ENCODE results near the gene BRD8.
"Not testable (repeated sequence)": the region's sequence is repeated elsewhere in the genome, so short reads cannot be mapped to it uniquely, and the experiment has no call there.

BRD8 gene

DNA sequence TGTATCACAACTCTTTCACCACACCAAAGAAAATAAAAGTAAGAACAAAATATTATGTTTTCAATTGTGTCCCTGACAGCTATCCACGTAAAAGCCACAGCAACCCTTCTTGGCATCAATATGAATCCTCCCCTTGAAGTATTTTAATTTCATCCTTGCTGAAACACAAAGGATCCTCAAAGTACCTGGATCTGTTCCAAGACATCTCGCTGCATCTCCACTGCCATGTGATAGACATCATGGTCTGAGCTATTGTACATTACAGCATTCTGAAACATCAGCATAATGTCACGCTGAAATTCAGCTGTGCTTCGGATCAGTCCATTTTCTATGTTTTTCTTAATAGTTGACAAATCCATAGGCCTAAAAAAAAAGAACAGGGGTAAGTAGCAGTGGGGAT is 17.7 kb downstream of the BRD8 start:
- DNase-seq = no peak

DNA sequence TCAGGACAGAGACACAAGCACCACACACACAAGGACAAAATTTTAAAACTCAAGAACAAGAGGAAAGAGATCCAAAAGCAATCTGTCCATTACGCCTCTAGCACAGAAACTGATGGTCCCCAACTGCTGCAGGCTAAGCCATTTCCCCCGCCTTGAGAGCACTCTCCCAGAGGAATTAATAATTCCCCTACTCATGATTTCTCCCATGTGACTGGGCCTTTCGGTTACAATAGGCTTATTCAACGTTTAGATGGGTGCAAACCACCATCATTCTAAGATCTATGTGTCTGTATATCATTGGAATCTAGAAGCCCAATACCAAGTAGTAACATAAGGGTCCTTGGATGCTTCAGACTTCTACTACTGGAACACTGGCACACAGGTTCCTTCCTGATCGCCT is 18.8 kb downstream of the BRD8 start:
- DNase-seq = no peak

GRCh38 chr5:138157626-138158025 is 20.8 kb downstream of the BRD8 start:
- no peak for DNase-seq

DNA sequence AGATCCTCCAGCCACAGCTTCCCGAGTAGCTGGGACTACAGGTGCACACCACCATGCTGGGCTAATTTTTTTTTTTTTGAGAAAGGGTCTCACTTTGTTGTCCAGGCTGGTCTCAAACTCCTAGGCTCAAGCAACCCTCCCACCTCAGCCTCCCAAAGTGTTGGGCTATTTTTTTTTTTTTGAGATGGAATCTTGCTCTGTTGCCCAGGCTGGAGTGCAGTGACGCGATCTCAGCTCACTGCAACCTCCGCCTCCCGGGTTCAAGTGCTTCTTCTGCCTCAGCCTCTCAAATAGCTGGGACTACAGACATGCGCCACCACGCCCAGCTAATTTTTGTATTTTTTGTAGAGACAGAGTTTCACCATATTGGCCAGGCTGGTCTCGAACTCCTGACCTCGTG is 22.5 kb downstream of the BRD8 start:
- DNase-seq = not testable (repeated sequence)

DNA sequence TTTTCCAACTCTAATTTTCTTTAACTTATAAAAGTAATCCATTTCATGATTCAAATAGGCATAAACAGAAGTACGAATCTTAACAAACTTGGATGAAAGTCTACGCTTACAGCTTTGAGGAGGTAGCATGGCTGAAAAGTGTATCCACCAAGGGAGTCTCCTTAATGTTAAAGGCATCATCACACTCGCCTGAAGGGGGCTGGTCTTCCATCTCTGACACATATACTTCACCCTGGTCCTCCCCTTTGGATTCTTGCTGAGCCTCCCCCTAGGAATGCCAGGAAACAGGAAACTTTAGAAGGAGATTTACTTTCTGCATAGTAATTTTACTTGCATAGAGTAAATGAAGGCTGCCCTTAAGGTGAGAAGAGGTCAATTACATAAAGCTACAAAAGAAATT is 28.9 kb downstream of the BRD8 start:
- no peak for DNase-seq

DNA sequence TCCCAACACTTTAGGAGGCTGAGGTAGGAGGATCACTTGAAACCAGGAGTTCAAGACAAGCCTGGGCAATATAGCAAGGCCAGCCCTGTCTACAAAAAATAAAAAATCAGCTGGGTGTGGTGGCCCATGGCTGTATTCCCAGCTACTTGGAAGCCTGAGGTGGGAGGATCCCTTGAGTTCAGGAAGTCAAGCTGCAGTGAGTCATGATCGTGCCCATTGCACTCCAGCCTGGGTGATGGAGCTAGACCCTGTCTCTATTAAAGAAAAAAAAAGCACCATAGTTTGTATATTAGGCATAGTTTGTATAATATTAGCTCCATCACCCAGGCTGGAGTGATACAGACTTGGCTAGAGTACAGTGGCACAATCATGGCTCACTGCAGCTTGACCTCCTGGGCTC is 29.6 kb downstream of the BRD8 start:
- peak; percentile 49 for DNase-seq

DNA sequence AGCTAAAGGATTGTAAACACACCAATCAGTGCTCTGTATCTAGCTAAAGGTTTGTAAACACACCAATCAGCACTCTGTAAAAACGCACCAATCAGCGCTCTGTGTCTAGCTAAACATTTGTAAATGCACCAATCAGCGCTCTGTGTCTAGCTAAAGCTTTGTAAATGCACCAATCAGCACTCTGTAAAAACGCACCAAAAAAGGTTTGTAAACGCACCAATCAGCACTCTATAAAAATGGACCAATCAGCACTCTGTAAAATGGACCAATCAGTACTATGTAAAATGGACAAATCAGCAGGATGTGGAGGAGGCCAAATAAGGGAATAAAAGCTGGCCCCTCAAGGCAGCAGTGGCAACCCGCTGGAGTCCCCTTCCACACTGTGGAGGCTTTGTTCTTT is 34.9 kb downstream of the BRD8 start:
- DNase-seq = not testable (repeated sequence)

DNA sequence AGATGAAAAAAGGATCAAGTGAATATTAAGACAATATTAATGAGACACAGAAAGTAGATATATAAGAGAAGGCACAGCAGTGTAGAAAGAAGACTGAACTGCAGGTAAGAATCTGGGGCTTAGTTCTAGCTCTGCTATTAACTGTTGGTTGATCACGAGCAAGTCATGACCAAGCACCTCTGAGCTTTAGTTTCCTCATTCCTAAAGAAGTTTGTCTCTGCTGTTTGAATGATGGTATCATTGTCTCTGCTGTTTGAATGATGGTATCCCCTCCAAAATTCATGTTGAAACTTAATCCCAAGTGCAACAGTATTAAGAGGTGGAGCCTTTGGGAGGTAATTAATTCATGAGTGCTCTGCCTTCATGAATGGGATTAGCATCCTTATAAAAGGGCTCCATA is 36.7 kb downstream of the BRD8 start:
- DNase-seq = no peak

GRCh38 chr5:138140268-138140667 is 38.2 kb downstream of the BRD8 start:
- DNase-seq = no peak

DNA sequence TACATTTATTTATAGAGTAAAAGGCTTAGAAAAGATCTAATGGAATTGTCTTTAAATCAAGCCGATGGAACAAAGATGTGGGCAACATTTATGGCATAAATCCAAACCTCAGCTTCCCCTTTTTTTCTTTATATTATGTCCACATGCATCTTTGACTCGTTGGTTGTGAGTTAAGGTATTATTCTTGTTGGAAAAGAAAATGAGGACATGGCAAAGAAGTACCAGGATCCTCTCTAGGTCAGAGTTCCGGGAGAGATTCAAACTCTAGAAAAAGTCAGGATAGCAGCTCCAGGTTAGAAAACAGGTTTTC is 38.7 kb downstream of the BRD8 start:
- DNase-seq = no peak

- DNase-seq = peak; percentile 61
These were observed 39.3 kb downstream of the BRD8 start, which contains the start of gene NME5 for GRCh38 chr5:138138949-138139780. Gene NME5, minus strand, starts transcription at chr5:138139428. Its CDS starts 648 bp downstream, at chr5:138138780.

DNA sequence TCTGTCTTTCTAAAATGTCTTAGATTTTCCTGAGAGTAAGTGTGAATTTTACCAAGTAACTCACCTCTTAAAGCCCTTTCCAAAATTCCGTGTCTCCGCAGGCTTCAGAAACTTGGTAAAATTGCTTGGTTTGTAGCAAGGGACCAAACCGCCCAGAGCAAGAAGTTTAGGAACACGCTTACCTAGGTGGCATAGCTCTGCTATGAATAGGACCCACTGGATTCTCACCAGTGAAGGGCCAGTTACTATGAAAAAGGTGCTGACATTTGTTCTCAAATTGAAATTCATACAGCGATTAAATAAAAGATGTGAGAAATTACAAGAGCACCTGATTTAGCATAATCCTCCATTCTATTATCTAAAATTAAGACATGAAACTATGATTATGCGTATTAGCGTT is 45.9 kb downstream of the BRD8 start:
- DNase-seq = no peak

DNA sequence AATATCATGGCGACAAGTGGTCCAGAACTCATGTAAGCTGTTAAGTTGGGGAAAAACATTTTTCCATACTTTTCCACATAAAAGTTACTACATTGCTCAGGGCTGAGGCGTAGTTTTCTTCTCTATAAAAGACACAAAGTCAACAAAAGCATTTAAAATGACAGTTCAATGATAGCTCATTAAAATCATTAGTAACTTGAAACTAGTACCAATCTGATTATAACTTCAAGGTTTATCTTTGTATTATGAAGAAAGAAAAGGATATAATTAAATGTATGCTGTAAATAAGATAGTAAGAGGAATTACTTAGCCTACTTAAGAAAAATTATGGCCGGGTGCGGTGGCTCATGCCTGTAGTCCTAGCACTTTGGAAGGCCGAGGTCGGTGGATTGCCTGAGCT is 49.1 kb downstream of the BRD8 start:
- DNase-seq = no peak

- no peak for DNase-seq
These were observed 50.1 kb downstream of the BRD8 start for GRCh38 chr5:138128334-138128733.

- DNase-seq = no peak
These were observed 63.2 kb downstream of the BRD8 start for GRCh38 chr5:138115254-138115653.

GRCh38 chr5:138111937-138112336 is 66.5 kb downstream of the BRD8 start:
- DNase-seq = no peak

- no peak for DNase-seq
These were observed 67.2 kb downstream of the BRD8 start for GRCh38 chr5:138111181-138111580.

DNA sequence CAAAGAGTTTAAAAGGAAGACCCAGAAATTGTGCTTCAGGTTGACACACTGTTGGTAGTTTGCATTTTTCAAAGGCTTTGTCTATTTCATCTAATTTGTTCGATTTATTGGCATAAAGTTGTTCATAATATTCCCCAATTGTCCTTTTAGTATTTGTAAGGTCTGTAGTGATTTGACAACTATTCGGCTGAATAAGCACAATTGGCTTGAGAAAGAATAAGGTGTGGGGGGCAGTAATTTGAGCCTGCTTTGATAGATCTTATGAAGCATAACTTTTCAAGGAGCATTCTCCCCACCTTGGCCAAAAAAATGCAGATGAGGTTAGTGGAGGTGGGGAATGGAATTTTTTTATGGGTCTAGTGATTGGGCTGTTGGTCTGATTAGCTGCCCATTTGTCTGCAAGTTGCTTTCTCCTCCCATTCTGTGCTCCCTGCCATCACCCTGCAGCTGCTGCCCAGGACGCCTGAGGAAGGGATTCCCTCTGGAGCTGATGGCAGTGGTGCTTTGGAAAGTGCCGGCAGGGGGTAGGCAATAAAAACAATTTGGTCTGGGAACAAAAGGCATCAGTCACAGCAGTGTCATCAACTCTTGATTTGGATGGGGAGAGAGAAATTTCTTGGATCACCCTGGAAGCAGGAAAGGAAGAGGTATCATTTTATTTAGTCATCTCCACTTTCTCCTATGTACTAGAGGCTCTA is 68.0 kb downstream of the BRD8 start:
- DNase-seq = peak; percentile 21

DNA sequence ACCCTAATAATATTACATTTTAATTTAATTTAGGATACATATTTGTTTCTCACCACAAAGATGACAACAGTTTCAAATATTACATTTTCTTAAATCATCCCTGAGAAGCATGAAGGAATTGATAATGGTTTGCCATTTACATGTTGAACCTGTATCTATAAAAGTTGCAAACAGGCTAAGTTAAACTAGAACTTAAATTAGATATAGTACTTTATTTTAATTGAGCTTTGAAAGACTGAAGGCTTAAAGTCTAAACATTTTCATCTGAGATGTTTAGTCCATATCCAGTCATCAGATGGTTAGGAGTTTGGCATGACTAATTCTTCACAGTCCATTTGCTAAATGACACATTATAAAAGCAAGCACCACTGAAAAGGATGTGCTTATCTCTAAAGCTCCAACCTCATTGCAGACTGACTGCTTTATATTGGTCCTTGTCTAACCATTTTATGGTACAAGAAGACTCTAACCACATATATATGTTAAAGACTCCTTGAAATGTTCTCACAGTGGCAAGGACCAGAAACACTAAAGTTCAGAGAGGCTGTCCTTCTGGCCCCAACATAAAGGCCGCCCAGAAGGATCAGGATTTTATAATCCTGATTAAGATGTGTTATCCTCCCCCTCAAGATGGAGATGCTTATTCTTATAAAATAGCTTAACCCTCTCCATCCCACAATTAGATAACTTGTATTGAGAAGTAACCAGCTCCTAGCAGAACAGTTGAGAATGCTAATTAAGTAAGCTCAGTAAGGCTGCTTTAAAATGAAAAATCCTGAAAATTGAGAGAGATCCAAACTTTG is 68.8 kb downstream of the BRD8 start:
- peak; percentile 49 for DNase-seq

- DNase-seq = no peak
These were observed 71.2 kb downstream of the BRD8 start for GRCh38 chr5:138107213-138107612.

DNA sequence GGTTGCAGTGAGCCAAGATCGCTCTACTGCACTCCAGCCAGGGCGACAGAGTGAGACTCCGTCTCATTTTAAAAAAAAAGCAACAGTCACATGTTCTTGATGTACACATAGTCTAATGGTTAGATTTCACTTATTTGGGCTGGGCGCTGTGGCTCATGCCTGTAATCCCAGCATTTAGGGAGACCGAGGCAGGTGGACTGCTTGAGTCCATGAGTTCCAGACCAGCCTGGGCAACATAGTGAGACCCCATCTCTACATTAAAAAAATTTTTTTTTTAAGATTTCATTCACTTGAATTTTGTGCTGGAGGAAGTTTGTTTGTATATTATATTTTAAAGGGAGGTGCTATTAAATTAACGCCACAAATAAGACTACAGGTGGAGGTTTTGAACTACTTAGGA is 72.7 kb downstream of the BRD8 start:
- DNase-seq = no peak

- no peak for DNase-seq
These were observed 75.2 kb downstream of the BRD8 start for GRCh38 chr5:138103319-138103637.

- DNase-seq = no peak
These were observed 75.7 kb downstream of the BRD8 start for GRCh38 chr5:138102454-138103318.
